NCI-H1092 treated with DMSO at 0.1 percent for 48 hours (cell line): ENCODE data around the gene SCARF1.
A peak's percentile ranks its signal among the peaks of the same experiment; 100 is the strongest.

Experiments
- DNase-seq: peaks from one replicate; lab custom pipeline; 2025; lab: John Stamatoyannopoulos, UW

The SCARF1 gene

GRCh38 chr17:1648963-1649843 lies 3.7 kb upstream of the SCARF1 start:
- peak; percentile 60 for DNase-seq

- DNase-seq: no peak
These were observed 2.8 kb upstream of the SCARF1 start for GRCh38 chr17:1648173-1648962.

- no peak for DNase-seq
These were observed 2.3 kb upstream of the SCARF1 start for GRCh38 chr17:1647802-1648171.

GRCh38 chr17:1646199-1646875 lies 805 bp upstream of the SCARF1 start:
- DNase-seq: no peak

- DNase-seq: no peak
These were observed 882 bp downstream of the SCARF1 start for GRCh38 chr17:1644493-1645206.

GRCh38 chr17:1643999-1644492 lies 1.5 kb downstream of the SCARF1 start:
- DNase-seq: no peak

GRCh38 chr17:1643293-1643998 lies 2.1 kb downstream of the SCARF1 start:
- DNase-seq: no peak

GRCh38 chr17:1641065-1641403 lies 4.5 kb downstream of the SCARF1 start:
- no peak for DNase-seq

- DNase-seq: no peak
These were observed 5.0 kb downstream of the SCARF1 start for GRCh38 chr17:1640329-1641064.

- DNase-seq: no peak
These were observed 5.9 kb downstream of the SCARF1 start for GRCh38 chr17:1639549-1640180.

GRCh38 chr17:1638624-1639300 lies 6.8 kb downstream of the SCARF1 start:
- no peak for DNase-seq

GRCh38 chr17:1638171-1638590 lies 7.4 kb downstream of the SCARF1 start:
- no peak for DNase-seq

GRCh38 chr17:1636732-1637285 lies 8.7 kb downstream of the SCARF1 start:
- no peak for DNase-seq

- DNase-seq: no peak
These were observed 9.7 kb downstream of the SCARF1 start for GRCh38 chr17:1635675-1636465.

- DNase-seq: no peak
These were observed 10.5 kb downstream of the SCARF1 start for GRCh38 chr17:1634841-1635650.

GRCh38 chr17:1630662-1631061 lies 14.9 kb downstream of the SCARF1 start:
- DNase-seq: no peak

- DNase-seq: no peak
These were observed 15.8 kb downstream of the SCARF1 start for GRCh38 chr17:1629504-1630310.
